Endothelial cell (in vitro differentiated cells): ENCODE results near the gene IL21R. TPM values are rescaled to one million over a fixed set of nuclear protein-coding genes. Genes with fewer than 3 reads are reported as not detected.

ENCODE experiments used
- DNase-seq: peaks from one replicate; pipeline ENCODE4 v3.0.0; 2021; ENCODE audit warnings: low spot score
- H3K27ac Mint-ChIP-seq: one replicate; pipeline ENCODE4 v1.8.0; 2021; ENCODE audit warnings: mixed read lengths, inconsistent platforms; ENCODE audit not compliant: unreplicated experiment
- H3K27me3 Mint-ChIP-seq: one replicate; pipeline ENCODE4 v1.8.0; 2021; ENCODE audit warnings: mild to moderate bottlenecking, moderate library complexity, mixed read lengths, inconsistent platforms; ENCODE audit not compliant: unreplicated experiment
- H3K36me3 Mint-ChIP-seq: one replicate; pipeline ENCODE4 v1.8.0; 2021; ENCODE audit warnings: mild to moderate bottlenecking, low read depth, mixed read lengths, inconsistent platforms; ENCODE audit not compliant: unreplicated experiment
- H3K4me1 Mint-ChIP-seq: one replicate; pipeline ENCODE4 v1.8.0; 2021; ENCODE audit warnings: mild to moderate bottlenecking, mixed read lengths, inconsistent platforms; ENCODE audit not compliant: unreplicated experiment
- H3K4me3 Mint-ChIP-seq: one replicate; pipeline ENCODE4 v1.8.0; 2021; ENCODE audit warnings: mild to moderate bottlenecking, mixed read lengths, inconsistent platforms; ENCODE audit not compliant: unreplicated experiment
- H3K9me3 Mint-ChIP-seq: one replicate; pipeline ENCODE4 v1.8.0; 2021; ENCODE audit warnings: mixed read lengths, inconsistent platforms; ENCODE audit not compliant: unreplicated experiment
- total RNA-seq: library from RNA; stranded (reverse); fragmentation: NEBNext Ultra II Directional; extraction: Animal tissue kit (Norgen Biotek cat#: 25700); gene quantifications from one replicate; pipeline ENCODE4 v1.2.1, GENCODE V29; 2021; ENCODE audit not compliant: unreplicated experiment
- TF ChIP-seq, protein P1 (sequence below): fragments of 200-600 bp; sonication (generic); IDR thresholded peaks from one replicate; pipeline ENCODE4 v1.5.0; 2021; ENCODE audit warnings: antibody characterized with exemption; ENCODE audit not compliant: unreplicated experiment

IL21R gene
- total RNA-seq, 1 donor from 2014 or later = not detected

DNA sequence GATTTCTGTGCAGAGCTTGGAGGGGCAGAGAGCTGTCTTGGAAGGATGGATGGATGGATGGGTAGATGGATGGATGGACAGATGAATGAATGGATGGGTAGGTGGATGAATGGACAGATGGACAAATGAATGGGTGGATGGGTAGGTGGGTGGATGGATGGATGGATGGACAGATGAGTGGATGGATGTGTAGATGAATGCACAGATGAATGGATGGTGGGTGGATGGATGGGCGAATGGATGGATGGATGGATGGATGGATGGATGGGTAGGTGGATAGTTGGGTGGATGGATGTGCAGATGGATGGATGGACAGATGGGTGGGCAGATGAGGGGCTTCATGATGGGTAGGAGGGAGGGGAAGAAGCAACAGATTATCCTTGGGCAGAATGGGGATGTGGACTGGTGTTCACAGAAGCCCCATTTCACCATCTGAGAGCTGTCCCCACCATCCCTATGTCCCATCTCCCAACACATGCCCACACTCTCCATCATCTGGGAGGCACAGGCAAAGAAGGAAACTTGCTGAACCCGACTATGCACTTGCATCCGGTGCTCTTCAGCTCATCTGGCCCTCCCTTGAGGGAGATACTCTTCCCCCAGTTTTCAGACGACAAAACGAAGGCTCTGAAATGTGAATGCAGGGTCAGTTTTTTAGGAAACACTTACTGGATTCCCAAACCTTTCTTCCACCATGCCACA, 57.2 kb downstream of the IL21R start:
- peaks cover 2% of the 10 kb centered on the region for H3K27me3 Mint-ChIP-seq
- H3K4me3 Mint-ChIP-seq = no peak overlapping the region
- H3K9me3 Mint-ChIP-seq = no peaks in the 10 kb centered on the region
- peaks cover 33% of the 10 kb centered on the region for H3K4me1 Mint-ChIP-seq
- TF ChIP-seq, protein P1, sequence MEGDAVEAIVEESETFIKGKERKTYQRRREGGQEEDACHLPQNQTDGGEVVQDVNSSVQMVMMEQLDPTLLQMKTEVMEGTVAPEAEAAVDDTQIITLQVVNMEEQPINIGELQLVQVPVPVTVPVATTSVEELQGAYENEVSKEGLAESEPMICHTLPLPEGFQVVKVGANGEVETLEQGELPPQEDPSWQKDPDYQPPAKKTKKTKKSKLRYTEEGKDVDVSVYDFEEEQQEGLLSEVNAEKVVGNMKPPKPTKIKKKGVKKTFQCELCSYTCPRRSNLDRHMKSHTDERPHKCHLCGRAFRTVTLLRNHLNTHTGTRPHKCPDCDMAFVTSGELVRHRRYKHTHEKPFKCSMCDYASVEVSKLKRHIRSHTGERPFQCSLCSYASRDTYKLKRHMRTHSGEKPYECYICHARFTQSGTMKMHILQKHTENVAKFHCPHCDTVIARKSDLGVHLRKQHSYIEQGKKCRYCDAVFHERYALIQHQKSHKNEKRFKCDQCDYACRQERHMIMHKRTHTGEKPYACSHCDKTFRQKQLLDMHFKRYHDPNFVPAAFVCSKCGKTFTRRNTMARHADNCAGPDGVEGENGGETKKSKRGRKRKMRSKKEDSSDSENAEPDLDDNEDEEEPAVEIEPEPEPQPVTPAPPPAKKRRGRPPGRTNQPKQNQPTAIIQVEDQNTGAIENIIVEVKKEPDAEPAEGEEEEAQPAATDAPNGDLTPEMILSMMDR = no peak
- DNase-seq = no peak
- H3K27ac Mint-ChIP-seq = no peak overlapping the region
- peaks cover 12% of the 10 kb centered on the region for H3K36me3 Mint-ChIP-seq

DNA sequence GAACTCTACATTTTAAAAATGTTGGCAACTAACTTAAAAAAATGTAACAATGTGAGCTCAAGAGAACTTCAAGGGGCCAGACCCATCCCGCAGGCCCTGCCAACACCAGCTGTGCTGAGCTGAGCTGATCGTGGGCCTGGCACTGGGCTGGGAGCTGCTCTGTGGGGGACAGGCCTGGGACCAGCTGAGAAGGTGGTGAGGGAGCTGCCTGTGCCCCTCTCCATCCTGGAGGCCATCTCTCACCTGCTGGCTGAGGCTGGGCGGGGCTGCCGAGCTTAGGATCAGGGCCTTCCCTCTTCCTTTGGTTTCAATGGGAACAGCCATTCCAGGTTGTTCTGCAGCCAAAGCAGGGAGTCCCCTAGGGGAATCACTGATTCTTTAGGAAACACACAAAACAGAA, 58.2 kb downstream of the IL21R start:
- Mint-ChIP-seq H3K27me3 (peaks cover 2% of the 10 kb centered on the region), H3K9me3 (no peaks in the 10 kb centered on the region), H3K27ac (no peak overlapping the region), H3K4me3 (no peak overlapping the region), H3K4me1 (peaks cover 25% of the 10 kb centered on the region), H3K36me3 (peaks cover 17% of the 10 kb centered on the region)
- no peak for DNase-seq
- TF ChIP-seq, protein P1 = no peak

DNA sequence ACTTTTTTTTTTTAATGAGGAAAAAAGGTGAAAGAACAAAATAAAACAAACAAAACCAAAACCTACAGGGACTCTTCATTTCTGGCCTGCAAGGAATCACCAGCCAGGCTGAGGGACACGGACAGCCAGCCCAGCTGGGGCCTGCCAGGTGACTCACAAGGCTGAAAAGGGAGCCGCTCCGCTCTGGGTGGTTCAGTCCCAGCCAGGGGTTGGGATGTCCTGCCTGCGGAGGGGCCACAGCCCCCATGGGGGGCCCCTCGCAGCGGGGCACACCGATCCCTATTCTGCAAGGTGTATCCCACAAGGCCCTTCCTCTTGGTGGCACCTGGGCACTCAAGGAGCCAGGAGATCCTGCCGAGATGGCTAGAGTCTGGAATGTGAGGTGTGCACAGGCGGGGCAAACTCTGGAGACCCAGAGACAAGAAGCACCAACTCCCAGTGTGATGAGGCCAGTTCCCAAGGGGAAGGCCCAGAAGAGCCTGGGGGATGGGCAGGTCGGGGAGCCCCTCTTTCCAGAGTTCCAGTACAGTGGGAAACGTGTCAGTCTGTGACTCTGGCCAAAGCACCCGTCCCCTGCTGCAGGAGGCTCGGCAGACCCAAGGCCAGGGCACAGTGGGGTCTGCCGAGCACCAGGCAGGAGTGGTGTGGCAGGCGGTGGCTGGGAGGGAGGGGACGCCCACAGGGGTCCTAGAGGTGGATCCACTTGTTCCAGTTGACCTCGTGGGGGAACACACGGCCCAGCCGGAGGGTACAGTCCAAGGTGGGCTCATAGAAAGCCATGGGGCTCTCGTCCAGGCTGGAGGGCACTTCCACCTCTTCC, 58.9 kb downstream of the IL21R start:
- Mint-ChIP-seq H3K27ac (no peak overlapping the region), H3K36me3 (peaks cover 22% of the 10 kb centered on the region), H3K27me3 (peaks cover 6% of the 10 kb centered on the region), H3K9me3 (no peaks in the 10 kb centered on the region), H3K4me1 (peaks cover 19% of the 10 kb centered on the region), H3K4me3 (no peak overlapping the region)
- no peak for DNase-seq
- TF ChIP-seq, protein P1 = no peak

DNA sequence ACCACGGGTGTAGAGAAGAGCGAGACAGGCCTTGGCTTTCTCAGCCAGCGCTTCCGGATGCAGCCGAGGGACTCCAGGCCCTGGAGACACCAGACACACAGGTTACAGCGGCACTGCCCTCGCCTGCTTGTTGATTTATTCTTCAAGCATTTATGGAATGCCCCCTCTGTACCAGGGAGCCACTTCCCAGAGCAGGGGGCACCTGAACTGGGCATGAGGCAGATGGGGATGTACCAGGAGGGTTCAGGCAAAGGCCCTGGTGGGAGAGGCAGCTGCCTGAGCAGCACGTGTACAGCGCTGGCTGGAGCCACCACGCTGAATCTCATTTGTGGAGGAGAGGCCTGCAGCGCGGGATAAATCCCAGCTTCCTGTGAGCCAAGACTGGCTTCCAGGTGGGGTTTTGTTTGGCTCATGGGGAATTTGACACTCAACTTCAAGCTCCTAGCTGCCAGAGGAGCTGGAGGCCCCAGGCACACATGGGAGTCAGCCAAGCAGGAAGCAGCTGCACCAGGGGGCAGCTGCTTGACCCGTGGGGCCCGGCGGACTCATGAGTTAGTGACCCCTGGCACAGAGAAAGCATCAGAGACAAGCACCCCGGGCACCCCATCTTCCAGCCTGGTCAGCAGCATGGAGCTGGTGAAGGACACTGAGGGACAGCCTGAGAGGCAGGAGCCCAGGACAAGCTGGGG, 59.7 kb downstream of the IL21R start:
- Mint-ChIP-seq H3K4me1 (peaks cover 12% of the 10 kb centered on the region), H3K4me3 (no peak overlapping the region)

More for the DNA sequence above, 59.7 kb downstream of the IL21R start:
- no peak for DNase-seq
- TF ChIP-seq, protein P1 = no peak
- peaks cover 8% of the 10 kb centered on the region for H3K27me3 Mint-ChIP-seq
- no peak overlapping the region for H3K27ac Mint-ChIP-seq
- peaks cover 29% of the 10 kb centered on the region for H3K36me3 Mint-ChIP-seq
- H3K9me3 Mint-ChIP-seq = no peaks in the 10 kb centered on the region
